GM21390 (cell line): ENCODE results near the gene SERBP1.

Experiments
- ATAC-seq: cut with Tn5 transposase; IDR thresholded peaks from one replicate; pipeline ENCODE4 v1.9.1; 2021; ENCODE audit not compliant: unreplicated experiment

Gene SERBP1

DNA sequence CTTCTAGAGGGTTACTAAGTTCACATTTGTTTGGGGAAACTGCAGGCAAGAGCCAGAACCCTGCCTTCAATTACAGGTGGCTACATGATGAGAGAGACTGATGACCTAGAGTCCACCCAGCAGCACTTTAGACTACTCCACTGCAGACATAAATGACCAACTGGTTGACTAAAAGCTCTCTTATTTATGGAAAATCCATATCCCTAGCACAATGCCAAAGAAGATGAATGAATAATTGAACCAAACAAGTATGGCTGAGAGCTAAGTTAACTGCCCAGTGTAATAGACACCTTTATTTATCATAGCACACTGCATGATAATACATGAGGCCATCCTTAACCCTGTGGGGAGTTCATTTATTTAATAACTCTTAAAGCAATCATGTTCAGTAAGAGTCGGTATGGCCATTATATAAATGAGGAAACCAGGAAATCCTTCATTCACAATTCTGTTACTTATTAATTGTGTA, 62.1 kb downstream of the SERBP1 start:
- no peak for ATAC-seq

DNA sequence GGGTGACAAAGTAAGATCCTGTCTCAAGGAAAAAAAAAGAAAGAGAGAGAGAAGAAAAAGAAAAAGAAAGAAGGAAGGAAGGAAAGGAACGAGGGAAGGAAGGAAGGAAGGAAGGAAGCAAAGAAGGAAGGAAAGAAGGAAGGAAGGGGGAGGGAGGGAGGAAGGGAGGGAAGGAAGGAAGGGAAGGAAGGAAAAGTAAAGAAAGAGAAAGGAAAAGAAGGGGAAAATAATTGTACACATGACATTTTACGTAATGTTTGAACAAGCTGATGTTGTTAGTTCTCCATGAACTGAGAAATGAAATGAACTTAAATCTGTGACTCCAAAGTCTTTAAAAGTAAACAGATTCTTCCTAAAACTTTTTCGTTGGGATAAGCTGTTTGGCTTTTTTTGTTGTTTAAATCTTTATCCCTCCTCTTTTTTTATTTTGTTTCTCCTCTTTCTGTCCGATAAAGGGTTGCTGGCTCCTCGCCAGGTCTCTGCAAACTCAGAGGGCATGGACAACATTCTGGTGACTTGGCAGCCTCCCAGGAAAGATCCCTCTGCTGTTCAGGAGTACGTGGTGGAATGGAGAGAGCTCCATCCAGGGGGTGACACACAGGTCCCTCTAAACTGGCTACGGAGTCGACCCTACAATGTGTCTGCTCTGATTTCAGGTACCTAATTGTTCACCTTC, 62.7 kb downstream of the SERBP1 start:
- ATAC-seq = no peak

DNA sequence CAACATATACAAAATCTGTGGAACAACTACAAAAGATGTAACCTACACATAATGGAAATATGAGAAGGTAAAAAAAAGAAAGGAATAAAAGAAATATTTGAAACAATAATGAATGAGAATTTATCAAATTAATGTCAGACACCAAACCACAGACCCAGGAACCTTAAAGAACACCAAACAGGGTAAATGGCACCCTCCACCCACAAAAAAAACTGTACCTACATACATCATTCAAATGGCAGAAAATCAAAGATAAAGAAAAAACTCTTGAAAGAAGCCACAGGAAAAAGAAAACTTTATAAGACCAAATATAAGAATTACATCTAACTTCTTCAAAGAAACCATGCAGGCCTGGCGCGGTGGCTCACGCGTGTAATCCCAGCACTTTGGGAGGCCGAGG, 68.6 kb downstream of the SERBP1 start:
- ATAC-seq = no peak

DNA sequence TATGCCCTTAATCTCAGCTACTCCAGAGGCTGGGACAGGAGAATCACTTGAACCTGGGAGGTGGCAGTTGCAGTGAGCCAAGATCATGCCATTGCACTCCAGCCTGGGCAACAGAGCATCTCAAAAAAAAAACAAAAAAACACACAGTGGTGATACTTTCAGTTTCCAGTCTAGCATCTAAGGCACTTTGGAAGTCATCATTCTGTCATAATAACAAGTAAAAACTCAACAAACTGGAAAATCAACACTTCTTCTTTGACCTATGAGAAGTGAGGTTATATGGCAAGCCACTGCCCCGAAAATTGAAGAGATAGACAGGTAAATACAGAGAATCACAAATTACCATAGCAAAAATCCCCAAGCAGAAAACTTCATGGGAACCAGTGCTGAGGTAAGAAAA, 70.6 kb downstream of the SERBP1 start:
- no peak for ATAC-seq
